ENCODE measurements around the gene MBNL1.

- TF ChIP-seq, protein P1, sequence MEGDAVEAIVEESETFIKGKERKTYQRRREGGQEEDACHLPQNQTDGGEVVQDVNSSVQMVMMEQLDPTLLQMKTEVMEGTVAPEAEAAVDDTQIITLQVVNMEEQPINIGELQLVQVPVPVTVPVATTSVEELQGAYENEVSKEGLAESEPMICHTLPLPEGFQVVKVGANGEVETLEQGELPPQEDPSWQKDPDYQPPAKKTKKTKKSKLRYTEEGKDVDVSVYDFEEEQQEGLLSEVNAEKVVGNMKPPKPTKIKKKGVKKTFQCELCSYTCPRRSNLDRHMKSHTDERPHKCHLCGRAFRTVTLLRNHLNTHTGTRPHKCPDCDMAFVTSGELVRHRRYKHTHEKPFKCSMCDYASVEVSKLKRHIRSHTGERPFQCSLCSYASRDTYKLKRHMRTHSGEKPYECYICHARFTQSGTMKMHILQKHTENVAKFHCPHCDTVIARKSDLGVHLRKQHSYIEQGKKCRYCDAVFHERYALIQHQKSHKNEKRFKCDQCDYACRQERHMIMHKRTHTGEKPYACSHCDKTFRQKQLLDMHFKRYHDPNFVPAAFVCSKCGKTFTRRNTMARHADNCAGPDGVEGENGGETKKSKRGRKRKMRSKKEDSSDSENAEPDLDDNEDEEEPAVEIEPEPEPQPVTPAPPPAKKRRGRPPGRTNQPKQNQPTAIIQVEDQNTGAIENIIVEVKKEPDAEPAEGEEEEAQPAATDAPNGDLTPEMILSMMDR (IDR thresholded peaks at IDR 0.05) = no peak
- TF ChIP-seq ZFX (IDR thresholded peaks at IDR 0.05; ENCODE audit: borderline replicate concordance) = no peak
Measured at GRCh38 chr3:152416808-152417580, 148.3 kb downstream of the MBNL1 start.
